Keratinocyte (primary cell): Measurements from ENCODE around the gene NUDC.

Experiments
- CTCF ChIP-seq, 3 experiments: IDR thresholded peaks in 1 of 3; conservative IDR thresholded peaks in 1 of 3; optimal IDR thresholded peaks in 1 of 3; 2 replicates in 2 of 3; 3 replicates in 1 of 3; pipeline versions ENCODE3 to v1.5.1; 2011; ENCODE audit warnings: low read length in 3 of 3, mild to moderate bottlenecking in 3 of 3, moderate library complexity in 2 of 3, control low read depth in 1 of 3, inconsistent platforms in 1 of 3; ENCODE audit not compliant: insufficient read depth in 2 of 3; ENCODE audit errors: extremely low read depth in 1 of 3
- EZH2 ChIP-seq: IDR thresholded peaks from one replicate; pipeline ENCODE4 v1.6.1; 2012; ENCODE audit warnings: inconsistent platforms, mild to moderate bottlenecking, low read length, moderate library complexity

DNA sequence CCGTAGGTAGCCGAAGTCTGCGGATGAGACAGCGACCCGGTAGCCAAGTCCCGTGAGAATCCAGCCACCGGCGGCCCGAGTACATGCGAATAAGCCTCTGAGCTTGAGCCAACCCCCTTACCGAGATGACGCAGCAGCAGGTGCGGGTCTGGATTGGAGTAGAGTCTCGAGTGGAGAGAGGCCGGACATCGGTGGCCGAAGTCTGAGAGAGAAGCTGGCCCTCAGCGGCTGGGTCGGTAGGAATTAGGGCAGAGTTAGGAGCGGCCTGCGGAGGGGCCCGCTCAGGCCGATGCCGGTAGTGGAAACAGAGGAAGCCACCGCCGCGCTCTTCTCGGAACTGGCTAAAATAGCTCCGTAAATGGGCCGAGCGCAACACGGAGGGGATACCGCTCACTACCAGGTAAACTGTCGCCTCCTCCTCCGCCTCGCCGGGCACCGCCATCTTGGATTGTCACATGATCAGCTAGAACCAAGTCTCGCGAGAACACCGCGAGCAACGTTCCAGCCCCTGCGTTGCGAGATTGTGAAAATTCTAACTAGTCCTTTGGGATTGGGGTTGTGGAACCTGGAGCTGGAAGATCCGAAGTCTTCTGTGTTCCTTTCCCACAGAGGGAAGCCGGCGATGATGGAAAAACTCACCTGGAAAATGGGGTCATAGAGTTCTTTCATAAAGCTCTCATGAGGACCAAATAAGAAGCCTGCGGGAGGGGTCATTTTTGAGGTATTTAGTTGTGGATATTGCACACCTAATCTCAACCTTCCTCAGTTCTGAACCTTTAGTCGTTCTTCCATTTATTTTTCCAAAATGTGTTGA is 21.3 kb upstream of the NUDC start, which contains the start of gene GPATCH3:
- TF ChIP-seq CTCF (optimal IDR thresholded peaks at IDR 0.05 in 1 of 3, IDR thresholded peaks at IDR 0.05 in 1 of 3, conservative IDR thresholded peaks at IDR 0.05 in 1 of 3; ENCODE audit: extremely low read depth in 1 of 3, insufficient read depth in 2 of 3, low read length in 3 of 3): no peak
- TF ChIP-seq EZH2: no peak
